H1 (cell line): ENCODE results near the gene OST4. TPM values are rescaled to one million over a fixed set of nuclear protein-coding genes. Genes with fewer than 3 reads are reported as not detected.
A peak's percentile ranks its signal among the peaks of the same experiment; 100 is the strongest.

ENCODE experiments used
- ASH2L ChIP-seq: fragments of 200-600, 300-600 bp; sonication (generic); IDR thresholded peaks from one replicate; pipeline ENCODE4 v1.7.1; 2017; ENCODE audit warnings: low read length
- CEBPB ChIP-seq: IDR thresholded peaks from 2 replicates; pipeline ENCODE4 v1.6.1; 2012; ENCODE audit warnings: low read depth, low read length
- EGR1 ChIP-seq: IDR thresholded peaks from 2 replicates; pipeline ENCODE4 v1.6.1; 2011; ENCODE audit warnings: low read depth, low read length, borderline replicate concordance
- EZH2 ChIP-seq: fragments of 200-600 bp; sonication (generic); IDR thresholded peaks from 2 replicates; pipeline ENCODE4 v1.7.1; 2012; ENCODE audit warnings: low read depth, mild to moderate bottlenecking, moderate library complexity, low read length, inconsistent platforms; ENCODE audit not compliant: severe bottlenecking
- GABPA ChIP-seq: IDR thresholded peaks from 2 replicates; pipeline ENCODE4 v1.6.1; 2011; ENCODE audit warnings: mild to moderate bottlenecking, low read length, moderate library complexity, borderline replicate concordance; ENCODE audit not compliant: insufficient read depth
- HDAC6 ChIP-seq: IDR thresholded peaks from one replicate; pipeline ENCODE4 v1.7.1; 2012; ENCODE audit warnings: low read depth, mild to moderate bottlenecking, inconsistent platforms, low read length, moderate library complexity
- KDM1A ChIP-seq: fragments of 200-600, 300-600 bp; sonication (generic); IDR thresholded peaks from 2 replicates; pipeline ENCODE4 v1.7.1; 2016; ENCODE audit warnings: mild to moderate bottlenecking, low read length, borderline replicate concordance
- KDM4A ChIP-seq: IDR thresholded peaks from one replicate; pipeline ENCODE4 v1.7.1; 2012; ENCODE audit warnings: low read depth, mild to moderate bottlenecking, moderate library complexity, low read length, inconsistent platforms; ENCODE audit not compliant: severe bottlenecking
- MAFK ChIP-seq: IDR thresholded peaks from 2 replicates; pipeline ENCODE4 v1.6.1; 2012; ENCODE audit warnings: low read depth, mild to moderate bottlenecking, improper control_type of control experiment, low read length
- POLR2AphosphoS5 ChIP-seq: IDR thresholded peaks from 2 replicates; pipeline ENCODE4 v1.6.1; 2011; ENCODE audit warnings: low read depth, low read length
- SP2 ChIP-seq: IDR thresholded peaks from 2 replicates; pipeline ENCODE4 v1.6.1; 2012; ENCODE audit warnings: mild to moderate bottlenecking, low read length, inconsistent platforms
- SRF ChIP-seq: IDR thresholded peaks from 2 replicates; pipeline ENCODE4 v1.6.1; 2011; ENCODE audit warnings: mild to moderate bottlenecking, low read depth, low read length, moderate library complexity
- SUZ12 ChIP-seq: fragments of 200-600 bp; sonication (generic); IDR thresholded peaks from 2 replicates; pipeline ENCODE4 v1.6.1; 2012; ENCODE audit warnings: mild to moderate bottlenecking, inconsistent platforms, low read length, moderate library complexity, mixed read lengths
- TAF1 ChIP-seq: IDR thresholded peaks from 2 replicates; pipeline ENCODE4 v1.6.1; 2011; ENCODE audit warnings: mild to moderate bottlenecking, low read depth, low read length
- TBP ChIP-seq: IDR thresholded peaks from 2 replicates; pipeline ENCODE4 v1.6.1; 2011; ENCODE audit warnings: low read depth, low read length, improper control_type of control experiment
- TEAD4 ChIP-seq: IDR thresholded peaks from 2 replicates; pipeline ENCODE4 v1.6.1; 2012; ENCODE audit warnings: low read depth, low read length, inconsistent platforms, mixed read lengths
- polyA plus RNA-seq, 7 experiments: library from polyadenylated mRNA; depleted of rRNA in 3 of 7; stranded (reverse) in 5 of 7; unstranded in 2 of 7; fragments of >200 nt in 5 of 7; fragments of 200-250 nt in 2 of 7; gene quantifications; 1 replicate in 5 of 7; 2 replicates in 1 of 7; 4 replicates in 1 of 7; pipeline versions ENCODE4 v1.2.1 to v1.2.3, GENCODE V29; 2011 to 2013; ENCODE audit warnings: missing spikeins in 2 of 7, mixed read lengths in 2 of 7
- total RNA-seq: library from RNA; stranded (reverse); fragmentation: NEBNext Ultra II Directional; extraction: Animal tissue kit (Norgen Biotek cat#: 25700); gene quantifications from 2 replicates; pipeline ENCODE4 v1.2.1, GENCODE V29; 2021
- TF ChIP-seq, protein P1 (sequence below): IDR thresholded peaks from 2 replicates; pipeline ENCODE4 v1.6.1; 2012; ENCODE audit warnings: inconsistent platforms
- TF ChIP-seq, protein P2 (sequence below), 3 experiments: IDR thresholded peaks; 1 replicate in 2 of 3; 2 replicates in 1 of 3; pipeline versions ENCODE4 v1.5.1 to v1.6.1; 2011; ENCODE audit warnings: low read length in 3 of 3, mild to moderate bottlenecking in 3 of 3, inconsistent platforms in 2 of 3, low read depth in 1 of 3, moderate library complexity in 1 of 3; ENCODE audit not compliant: insufficient read depth in 1 of 3; ENCODE audit errors: control extremely low read depth in 1 of 3
- TF ChIP-seq, protein P3 (sequence below): IDR thresholded peaks from 2 replicates; pipeline ENCODE4 v1.6.1; 2011; ENCODE audit warnings: low read length, improper control_type of control experiment

The OST4 gene
- total and polyA plus RNA-seq, 2 of the 8 experiments (the other 6 are each of a cell fraction or from before 2014, with no cell fraction given) = 225 to 865 TPM

DNA sequence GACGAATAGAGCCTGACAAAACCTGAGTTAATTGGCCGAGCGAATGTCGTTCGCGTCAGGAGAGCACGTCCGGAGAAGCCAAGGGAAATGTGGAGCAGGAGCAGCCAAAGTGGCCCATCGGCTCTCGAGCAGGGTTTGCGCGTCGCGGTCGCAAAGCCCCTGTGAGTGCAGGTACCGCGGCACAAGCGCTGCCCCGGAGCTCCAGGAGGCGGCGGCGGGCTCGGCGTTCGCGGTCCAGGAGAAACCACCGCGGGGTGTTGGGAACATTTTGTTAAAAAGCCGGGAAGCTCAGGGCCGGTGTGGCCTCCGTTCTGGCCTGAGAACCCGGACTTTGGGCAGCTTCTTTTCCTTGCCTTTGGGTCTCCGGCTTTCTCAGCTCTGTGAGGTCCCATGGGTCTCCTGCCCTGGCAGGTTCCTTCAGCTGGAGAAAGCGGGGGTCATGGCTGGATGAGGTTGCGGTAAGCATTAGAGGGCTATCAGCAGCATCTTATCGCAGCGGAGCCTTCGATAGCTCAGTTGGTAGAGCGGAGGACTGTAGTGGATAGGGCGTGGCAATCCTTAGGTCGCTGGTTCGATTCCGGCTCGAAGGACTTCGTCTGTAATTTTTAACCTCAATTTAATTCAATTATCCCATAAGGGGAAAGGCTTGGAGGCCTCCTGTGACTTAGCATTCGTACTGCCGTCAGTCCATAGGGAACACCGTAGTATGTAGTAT, 21.0 kb downstream of the OST4 start (continued):
- TF ChIP-seq SUZ12 (0 out of 2 replicates have a peak, but pooled peaks have one; percentile 24), ASH2L (peak; percentile 94), KDM1A (no peak), TEAD4 (peak; percentile 80), EGR1 (0 out of 2 replicates have a peak, but pooled peaks have one; percentile 4), GABPA (0 out of 2 replicates have a peak, but pooled peaks have one; percentile 55), CEBPB (peak; percentile 62), TBP (peak; percentile 97), MAFK (peak; percentile 90; the same call in 1 of the 2 replicates), SP2 (no peak), EZH2 (no peak), KDM4A (peak; percentile 48), HDAC6 (peak; percentile 28), TAF1 (0 out of 2 replicates have a peak, but pooled peaks have one; percentile 27), SRF (no peak), POLR2AphosphoS5 (peak; percentile 34; the same call in 1 of the 2 replicates)
- TF ChIP-seq, protein P1, sequence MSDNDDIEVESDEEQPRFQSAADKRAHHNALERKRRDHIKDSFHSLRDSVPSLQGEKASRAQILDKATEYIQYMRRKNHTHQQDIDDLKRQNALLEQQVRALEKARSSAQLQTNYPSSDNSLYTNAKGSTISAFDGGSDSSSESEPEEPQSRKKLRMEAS = peak; percentile 64; the same call in 1 of the 2 replicates
- TF ChIP-seq, protein P2, sequence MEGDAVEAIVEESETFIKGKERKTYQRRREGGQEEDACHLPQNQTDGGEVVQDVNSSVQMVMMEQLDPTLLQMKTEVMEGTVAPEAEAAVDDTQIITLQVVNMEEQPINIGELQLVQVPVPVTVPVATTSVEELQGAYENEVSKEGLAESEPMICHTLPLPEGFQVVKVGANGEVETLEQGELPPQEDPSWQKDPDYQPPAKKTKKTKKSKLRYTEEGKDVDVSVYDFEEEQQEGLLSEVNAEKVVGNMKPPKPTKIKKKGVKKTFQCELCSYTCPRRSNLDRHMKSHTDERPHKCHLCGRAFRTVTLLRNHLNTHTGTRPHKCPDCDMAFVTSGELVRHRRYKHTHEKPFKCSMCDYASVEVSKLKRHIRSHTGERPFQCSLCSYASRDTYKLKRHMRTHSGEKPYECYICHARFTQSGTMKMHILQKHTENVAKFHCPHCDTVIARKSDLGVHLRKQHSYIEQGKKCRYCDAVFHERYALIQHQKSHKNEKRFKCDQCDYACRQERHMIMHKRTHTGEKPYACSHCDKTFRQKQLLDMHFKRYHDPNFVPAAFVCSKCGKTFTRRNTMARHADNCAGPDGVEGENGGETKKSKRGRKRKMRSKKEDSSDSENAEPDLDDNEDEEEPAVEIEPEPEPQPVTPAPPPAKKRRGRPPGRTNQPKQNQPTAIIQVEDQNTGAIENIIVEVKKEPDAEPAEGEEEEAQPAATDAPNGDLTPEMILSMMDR (IDR thresholded peaks at IDR 0.05; ENCODE audit: control extremely low read depth in 1 of 3, insufficient read depth in 1 of 3, low read depth in 1 of 3, low read length in 3 of 3) = peak in 2 of 3 experiments; percentile 11 to 12; a peak in 2 of 4 replicates
- TF ChIP-seq, protein P3, sequence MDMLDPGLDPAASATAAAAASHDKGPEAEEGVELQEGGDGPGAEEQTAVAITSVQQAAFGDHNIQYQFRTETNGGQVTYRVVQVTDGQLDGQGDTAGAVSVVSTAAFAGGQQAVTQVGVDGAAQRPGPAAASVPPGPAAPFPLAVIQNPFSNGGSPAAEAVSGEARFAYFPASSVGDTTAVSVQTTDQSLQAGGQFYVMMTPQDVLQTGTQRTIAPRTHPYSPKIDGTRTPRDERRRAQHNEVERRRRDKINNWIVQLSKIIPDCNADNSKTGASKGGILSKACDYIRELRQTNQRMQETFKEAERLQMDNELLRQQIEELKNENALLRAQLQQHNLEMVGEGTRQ = no peak
